Activated B cell treated with CpG ODN at 0.5 μM for 24 hours (primary cell): ENCODE measurements around the gene TRPV4. TPM values are rescaled to one million over a fixed set of nuclear protein-coding genes. Genes with fewer than 3 reads are reported as not detected.

ENCODE experiments used
- ATAC-seq: fragments of 200-7000 bp; cut with Tn5 transposase; one replicate; pipeline ENCODE4 v1.10.0; 2021; ENCODE audit warnings: low read depth, mild to moderate bottlenecking, moderate library complexity
- CTCF ChIA-PET: fragments of 350-600 bp; sonication (Branson Sonifier 250); formaldehyde crosslinking; loops from one replicate; lab custom pipeline; 2021; ENCODE audit warnings: antibody characterized with exemption; lab: Charles Lee
- POLR2A ChIA-PET: fragments of 350-600 bp; sonication (Branson Sonifier 250); formaldehyde crosslinking; loops from one replicate; lab custom pipeline; 2021; ENCODE audit warnings: antibody characterized with exemption; lab: Charles Lee
- DNase-seq: peaks from one replicate; pipeline ENCODE4 v3.0.0; 2022
- H3K27ac Mint-ChIP-seq: one replicate; pipeline ENCODE4 v1.8.0; 2020; ENCODE audit warnings: mixed read lengths
- H3K27me3 Mint-ChIP-seq: one replicate; pipeline ENCODE4 v1.8.0; 2021; ENCODE audit warnings: mixed read lengths
- H3K36me3 Mint-ChIP-seq: one replicate; pipeline ENCODE4 v1.8.0; 2021; ENCODE audit warnings: low read depth, mixed read lengths
- H3K4me1 Mint-ChIP-seq: one replicate; pipeline ENCODE4 v1.8.0; 2021; ENCODE audit warnings: mixed read lengths
- H3K4me3 Mint-ChIP-seq: one replicate; pipeline ENCODE4 v1.8.0; 2020; ENCODE audit warnings: mild to moderate bottlenecking, mixed read lengths
- H3K9me3 Mint-ChIP-seq: one replicate; pipeline ENCODE4 v1.8.0; 2020; ENCODE audit warnings: mixed read lengths
- CTCF ChIP-seq: fragments of 200-600 bp; IDR thresholded peaks from one replicate; pipeline ENCODE4 v1.8.0; 2022; ENCODE audit warnings: antibody characterized with exemption, mild to moderate bottlenecking
- intact Hi-C: fragments of 100-400 bp; cut with micrococcal nuclease; formaldehyde crosslinking; loops from one replicate; pipeline ENCODE4 v1.15.1; 2024
- total RNA-seq: library from RNA; stranded (reverse); gene quantifications from 2 replicates; pipeline ENCODE4 v1.2.3, GENCODE V29; 2022

Gene TRPV4
- total RNA-seq, 1 donor from 2014 or later: not detected

- ChIA-PET POLR2A (no interaction called here), CTCF (no interaction called here)
- H3K27ac Mint-ChIP-seq: no peak overlapping the region
- no peak overlapping the region for H3K4me3 Mint-ChIP-seq
- TF ChIP-seq CTCF: no peak
- H3K27me3 Mint-ChIP-seq: no peaks in the 10 kb centered on the region
- intact Hi-C loops: no loop called here
- H3K4me1 Mint-ChIP-seq: no peaks in the 10 kb centered on the region
- H3K36me3 Mint-ChIP-seq: no peaks in the 10 kb centered on the region
- ATAC-seq: no peak
- H3K9me3 Mint-ChIP-seq: no peaks in the 10 kb centered on the region
- DNase-seq: no peak
Measured at GRCh38 chr12:109810954-109811623, 22.1 kb downstream of the TRPV4 start.

- Mint-ChIP-seq H3K9me3 (no peaks in the 10 kb centered on the region), H3K4me3 (no peak overlapping the region), H3K27ac (no peak overlapping the region), H3K27me3 (peaks cover 3% of the 10 kb centered on the region), H3K4me1 (peaks cover 2% of the 10 kb centered on the region), H3K36me3 (no peaks in the 10 kb centered on the region)
- no peak for TF ChIP-seq CTCF
- ChIA-PET POLR2A (no interaction called here), CTCF (no interaction called here)
- DNase-seq (no peak), ATAC-seq (no peak)
- intact Hi-C loops: no loop called here
Measured at GRCh38 chr12:109808876-109809646, 24.1 kb downstream of the TRPV4 start.

- CTCF ChIA-PET: no interaction called here
- no peak overlapping the region for H3K27ac Mint-ChIP-seq
- peaks cover 2% of the 10 kb centered on the region for H3K4me1 Mint-ChIP-seq
- ATAC-seq (no peak), DNase-seq (no peak)
- H3K36me3 Mint-ChIP-seq: no peaks in the 10 kb centered on the region
- H3K9me3 Mint-ChIP-seq: no peaks in the 10 kb centered on the region
- intact Hi-C loops: no loop called here
- H3K4me3 Mint-ChIP-seq: no peak overlapping the region
- TF ChIP-seq CTCF: no peak
- POLR2A ChIA-PET: no interaction called here
- peaks cover 3% of the 10 kb centered on the region for H3K27me3 Mint-ChIP-seq
Measured at GRCh38 chr12:109807954-109808643, 25.1 kb downstream of the TRPV4 start.

- H3K27ac Mint-ChIP-seq: no peak overlapping the region
- TF ChIP-seq CTCF: peak; percentile 88
- peaks cover 2% of the 10 kb centered on the region for H3K4me1 Mint-ChIP-seq
- H3K36me3 Mint-ChIP-seq: no peaks in the 10 kb centered on the region
- CTCF ChIA-PET: interaction anchor here (0.9 to 3.7 kb wide), 6 partner anchors 38 to 328 kb away, joined by 3 to 23 read pairs (median 4); partner anchors contain the start of gene KCTD10
- ATAC-seq (peak; percentile 84), DNase-seq (peak; percentile 62)
- H3K27me3 Mint-ChIP-seq: peaks cover 3% of the 10 kb centered on the region
- no peaks in the 10 kb centered on the region for H3K9me3 Mint-ChIP-seq
- intact Hi-C loops: loop anchor here (1.0 kb wide), 4 partner anchors 40 to 626 kb away; partner anchors contain the start of gene GLTP
- no peak overlapping the region for H3K4me3 Mint-ChIP-seq
- POLR2A ChIA-PET: interaction anchor here (0.8 kb wide), 1 partner anchor 645 kb away, joined by 3 read pairs; the partner anchor contains the start of gene ARPC3
Measured at GRCh38 chr12:109804820-109805761, 28.1 kb downstream of the TRPV4 start.
